Measurements from ENCODE around the gene NDUFS8.

NDUFS8 gene

GRCh38 chr11:68052137-68052873, 21.8 kb downstream of the NDUFS8 start:
- no peak for DNase-seq

GRCh38 chr11:68053117-68053516, 22.6 kb downstream of the NDUFS8 start:
- DNase-seq, result no peak

GRCh38 chr11:68053981-68054812, 23.7 kb downstream of the NDUFS8 start:
- no peak for DNase-seq

GRCh38 chr11:68056317-68057285, 26.1 kb downstream of the NDUFS8 start:
- DNase-seq, result no peak

GRCh38 chr11:68057807-68058206, 27.3 kb downstream of the NDUFS8 start:
- no peak for DNase-seq

GRCh38 chr11:68061508-68061907, 31.0 kb downstream of the NDUFS8 start:
- no peak for DNase-seq

GRCh38 chr11:68064926-68065325, 34.4 kb downstream of the NDUFS8 start:
- DNase-seq, result no peak

- no peak for DNase-seq
These were observed 35.4 kb downstream of the NDUFS8 start for GRCh38 chr11:68065841-68066240.

- no peak for DNase-seq
These were observed 36.3 kb downstream of the NDUFS8 start for GRCh38 chr11:68066742-68067141.

GRCh38 chr11:68067991-68068390, 37.5 kb downstream of the NDUFS8 start:
- no peak for DNase-seq

- no peak for DNase-seq
These were observed 41.0 kb downstream of the NDUFS8 start for GRCh38 chr11:68071281-68072048.

- no peak for DNase-seq
These were observed 44.3 kb downstream of the NDUFS8 start for GRCh38 chr11:68074584-68075352.

GRCh38 chr11:68076371-68077042, 46.0 kb downstream of the NDUFS8 start:
- no peak for DNase-seq

- no peak for DNase-seq
These were observed 47.4 kb downstream of the NDUFS8 start for GRCh38 chr11:68077617-68078582.

GRCh38 chr11:68080860-68081259, 50.4 kb downstream of the NDUFS8 start:
- no peak for DNase-seq

GRCh38 chr11:68081691-68082090, 51.2 kb downstream of the NDUFS8 start:
- no peak for DNase-seq

GRCh38 chr11:68082481-68082880, 52.0 kb downstream of the NDUFS8 start:
- no peak for DNase-seq

GRCh38 chr11:68083517-68083916, 53.0 kb downstream of the NDUFS8 start:
- DNase-seq, result no peak
